ENCODE measurements around the gene SMARCC2. TPM values are rescaled to one million over a fixed set of nuclear protein-coding genes. Genes with fewer than 3 reads are reported as not detected.

Gene SMARCC2
- total and polyA plus RNA-seq, 9 of the 15 experiments (the other 6 are each of a cell fraction or from before 2014, with no cell fraction given), result 11.9 to 86.0 (median 36.6) TPM

GRCh38 chr12:56127888-56128669 is 61.2 kb downstream of the SMARCC2 start, which contains the start of gene ESYT1 (continued):
- TF ChIP-seq, protein P1, sequence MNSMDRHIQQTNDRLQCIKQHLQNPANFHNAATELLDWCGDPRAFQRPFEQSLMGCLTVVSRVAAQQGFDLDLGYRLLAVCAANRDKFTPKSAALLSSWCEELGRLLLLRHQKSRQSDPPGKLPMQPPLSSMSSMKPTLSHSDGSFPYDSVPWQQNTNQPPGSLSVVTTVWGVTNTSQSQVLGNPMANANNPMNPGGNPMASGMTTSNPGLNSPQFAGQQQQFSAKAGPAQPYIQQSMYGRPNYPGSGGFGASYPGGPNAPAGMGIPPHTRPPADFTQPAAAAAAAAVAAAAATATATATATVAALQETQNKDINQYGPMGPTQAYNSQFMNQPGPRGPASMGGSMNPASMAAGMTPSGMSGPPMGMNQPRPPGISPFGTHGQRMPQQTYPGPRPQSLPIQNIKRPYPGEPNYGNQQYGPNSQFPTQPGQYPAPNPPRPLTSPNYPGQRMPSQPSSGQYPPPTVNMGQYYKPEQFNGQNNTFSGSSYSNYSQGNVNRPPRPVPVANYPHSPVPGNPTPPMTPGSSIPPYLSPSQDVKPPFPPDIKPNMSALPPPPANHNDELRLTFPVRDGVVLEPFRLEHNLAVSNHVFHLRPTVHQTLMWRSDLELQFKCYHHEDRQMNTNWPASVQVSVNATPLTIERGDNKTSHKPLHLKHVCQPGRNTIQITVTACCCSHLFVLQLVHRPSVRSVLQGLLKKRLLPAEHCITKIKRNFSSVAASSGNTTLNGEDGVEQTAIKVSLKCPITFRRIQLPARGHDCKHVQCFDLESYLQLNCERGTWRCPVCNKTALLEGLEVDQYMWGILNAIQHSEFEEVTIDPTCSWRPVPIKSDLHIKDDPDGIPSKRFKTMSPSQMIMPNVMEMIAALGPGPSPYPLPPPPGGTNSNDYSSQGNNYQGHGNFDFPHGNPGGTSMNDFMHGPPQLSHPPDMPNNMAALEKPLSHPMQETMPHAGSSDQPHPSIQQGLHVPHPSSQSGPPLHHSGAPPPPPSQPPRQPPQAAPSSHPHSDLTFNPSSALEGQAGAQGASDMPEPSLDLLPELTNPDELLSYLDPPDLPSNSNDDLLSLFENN (IDR thresholded peaks at IDR 0.05; ENCODE audit: low read depth in 2 of 2, low read length in 2 of 2), result 0 out of 4 replicates have a peak, but pooled peaks of 1 of the 2 experiments have one; percentile 42
- peak in 1 of 2 experiments; percentile 11; a peak in 3 of 4 replicates for TF ChIP-seq TBL1XR1 (IDR thresholded peaks at IDR 0.05; ENCODE audit: low read length in 2 of 2)
- TF ChIP-seq ZNF785 (CRISPR knock-in tag; IDR thresholded peaks at IDR 0.05), result no peak
- TF ChIP-seq ATF7 (IDR thresholded peaks at IDR 0.05), result peak; percentile 100
- no peak for TF ChIP-seq MEIS2 (IDR thresholded peaks at IDR 0.05; ENCODE audit: partially characterized antibody)
- TF ChIP-seq, protein P2, sequence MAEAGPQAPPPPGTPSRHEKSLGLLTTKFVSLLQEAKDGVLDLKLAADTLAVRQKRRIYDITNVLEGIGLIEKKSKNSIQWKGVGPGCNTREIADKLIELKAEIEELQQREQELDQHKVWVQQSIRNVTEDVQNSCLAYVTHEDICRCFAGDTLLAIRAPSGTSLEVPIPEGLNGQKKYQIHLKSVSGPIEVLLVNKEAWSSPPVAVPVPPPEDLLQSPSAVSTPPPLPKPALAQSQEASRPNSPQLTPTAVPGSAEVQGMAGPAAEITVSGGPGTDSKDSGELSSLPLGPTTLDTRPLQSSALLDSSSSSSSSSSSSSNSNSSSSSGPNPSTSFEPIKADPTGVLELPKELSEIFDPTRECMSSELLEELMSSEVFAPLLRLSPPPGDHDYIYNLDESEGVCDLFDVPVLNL (CRISPR knock-in tag; IDR thresholded peaks at IDR 0.05; ENCODE audit: low read depth), result peak; percentile 88
- no peak for TF ChIP-seq SMARCC2 (IDR thresholded peaks at IDR 0.05; ENCODE audit: low read depth)
- TF ChIP-seq TAF9B (IDR thresholded peaks at IDR 0.05; ENCODE audit: partially characterized antibody), result peak; percentile 53
- TF ChIP-seq REST (IDR thresholded peaks at IDR 0.05; ENCODE audit: borderline replicate concordance), result no peak
- TF ChIP-seq REST (CRISPR knock-in tag; IDR thresholded peaks at IDR 0.05; ENCODE audit: low read depth), result peak; percentile 42; the same call in 1 of the 2 replicates
- TF ChIP-seq SRSF9 (IDR thresholded peaks at IDR 0.05; ENCODE audit: borderline replicate concordance, low read depth, low read length), result no peak
- TF ChIP-seq DPF2 (IDR thresholded peaks at IDR 0.05), result 0 out of 2 replicates have a peak, but pooled peaks have one; percentile 27
- TF ChIP-seq FOXK2 (conservative IDR thresholded peaks at IDR 0.05 in 1 of 2, IDR thresholded peaks at IDR 0.05 in 1 of 2; ENCODE audit: low read depth in 2 of 2), result peak; percentile 18 to 43; a peak in 2 of 4 replicates

All from K562 (cell line).